BJ (cell line): ENCODE data around the gene WHAMM. TPM values are rescaled to one million over a fixed set of nuclear protein-coding genes. Genes with fewer than 3 reads are reported as not detected.

Experiments used
- CTCF ChIA-PET: fragments of 350-600 bp; formaldehyde crosslinking; extraction: SDS; loops from one replicate; lab custom pipeline; 2021; ENCODE audit warnings: antibody characterized with exemption, inconsistent platforms; lab: Yijun Ruan, JAX
- POLR2A ChIA-PET: fragments of 300-600 bp; sonication (Branson Sonifier 250); formaldehyde crosslinking; extraction: SDS; loops from one replicate; lab custom pipeline; 2021; ENCODE audit warnings: antibody characterized with exemption; lab: Charles Lee
- DNase-seq: peaks from one replicate; pipeline ENCODE4 v3.0.0-alpha.2; 2011; ENCODE audit warnings: low read depth
- H3K27me3 ChIP-seq: 2 replicates; pipeline ENCODE4 v1.6.0; 2011; ENCODE audit warnings: low read length; ENCODE audit not compliant: control insufficient read depth, insufficient read depth
- H3K36me3 ChIP-seq: 2 replicates; pipeline ENCODE4 v1.5.1; 2011; ENCODE audit warnings: low read length; ENCODE audit not compliant: control insufficient read depth, insufficient read depth
- H3K4me3 ChIP-seq: 2 replicates; pipeline ENCODE4 v1.5.1; 2011; ENCODE audit warnings: low read depth, mild to moderate bottlenecking, control low read depth, low read length
- CTCF ChIP-seq: IDR thresholded peaks from 2 replicates; pipeline ENCODE4 v1.5.1; 2011; ENCODE audit warnings: low read depth, mild to moderate bottlenecking, control low read depth, inconsistent platforms, low read length, moderate library complexity; ENCODE audit not compliant: insufficient read depth
- polyA plus RNA-seq: library from polyadenylated mRNA; depleted of rRNA; stranded (reverse); fragments of >200 nt; gene quantifications from 2 replicates; pipeline ENCODE4 v1.2.3, GENCODE V29; 2011

WHAMM gene
- polyA plus RNA-seq, 1 experiment, result 2.8 TPM

GRCh38 chr15:82875411-82876003, 66.1 kb downstream of the WHAMM start:
- Histone ChIP-seq H3K36me3 (no peaks in the 10 kb centered on the region), H3K4me3 (no peak overlapping the region), H3K27me3 (no peaks in the 10 kb centered on the region)
- DNase-seq, result peak; percentile 1
- ChIA-PET CTCF (no interaction called here), POLR2A (no interaction called here)
- TF ChIP-seq CTCF, result no peak

GRCh38 chr15:82877825-82878224, 68.4 kb downstream of the WHAMM start:
- no peaks in the 10 kb centered on the region for H3K36me3 ChIP-seq
- POLR2A ChIA-PET, result no interaction called here
- DNase-seq, result no peak
- CTCF ChIA-PET, result no interaction called here
- TF ChIP-seq CTCF, result no peak
- H3K27me3 ChIP-seq, result no peaks in the 10 kb centered on the region
- no peak overlapping the region for H3K4me3 ChIP-seq

- ChIA-PET CTCF (no interaction called here), POLR2A (no interaction called here)
- TF ChIP-seq CTCF, result no peak
- H3K4me3 ChIP-seq, result no peak overlapping the region
- no peaks in the 10 kb centered on the region for H3K36me3 ChIP-seq
- no peaks in the 10 kb centered on the region for H3K27me3 ChIP-seq
- no peak for DNase-seq
Measured at GRCh38 chr15:82878325-82878724, 68.9 kb downstream of the WHAMM start.

- no peak for DNase-seq
- H3K27me3 ChIP-seq, result no peaks in the 10 kb centered on the region
- H3K36me3 ChIP-seq, result no peaks in the 10 kb centered on the region
- ChIA-PET CTCF (no interaction called here), POLR2A (no interaction called here)
- no peak overlapping the region for H3K4me3 ChIP-seq
- no peak for TF ChIP-seq CTCF
Measured at GRCh38 chr15:82880704-82881103, 71.3 kb downstream of the WHAMM start.

GRCh38 chr15:82881747-82882146, 72.3 kb downstream of the WHAMM start:
- ChIA-PET CTCF (no interaction called here), POLR2A (no interaction called here)
- no peak overlapping the region for H3K4me3 ChIP-seq
- no peaks in the 10 kb centered on the region for H3K27me3 ChIP-seq
- no peak for DNase-seq
- TF ChIP-seq CTCF, result no peak
- no peaks in the 10 kb centered on the region for H3K36me3 ChIP-seq
